Transverse colon (tissue), 4 donors: ENCODE results near the gene IGF2BP1.

Experiments
- CTCF ChIP-seq, 5 experiments: fragments of 200-600 bp in 3 of 5; fragments of 450-650 bp in 2 of 5; sonication (generic) in 3 of 5; IDR thresholded peaks; 1 replicate in 2 of 5; 2 replicates in 3 of 5; pipeline ENCODE4 v1.5.1; 2016 to 2017; ENCODE audit warnings: antibody characterized with exemption in 5 of 5, inconsistent platforms in 3 of 5, mild to moderate bottlenecking in 2 of 5, moderate library complexity in 1 of 5
- POLR2AphosphoS5 ChIP-seq, 3 donors: sonication (generic); formaldehyde crosslinking; IDR thresholded peaks; one replicate each; pipeline ENCODE4 v1.6.1; 2016; ENCODE audit warnings: antibody characterized with exemption in 3 of 3

GRCh38 chr17:48961516-48962233 lies 35.5 kb upstream of the IGF2BP1 start:
- TF ChIP-seq CTCF (IDR thresholded peaks at IDR 0.05) (no peak), POLR2AphosphoS5 (IDR thresholded peaks at IDR 0.05) (no peak)
